ENCODE results near the gene HPCAL1. TPM values are rescaled to one million over a fixed set of nuclear protein-coding genes. Genes with fewer than 3 reads are reported as not detected.

The HPCAL1 gene
- total RNA-seq, 1 experiment from 2014 or later, result 35.1 TPM

DNA sequence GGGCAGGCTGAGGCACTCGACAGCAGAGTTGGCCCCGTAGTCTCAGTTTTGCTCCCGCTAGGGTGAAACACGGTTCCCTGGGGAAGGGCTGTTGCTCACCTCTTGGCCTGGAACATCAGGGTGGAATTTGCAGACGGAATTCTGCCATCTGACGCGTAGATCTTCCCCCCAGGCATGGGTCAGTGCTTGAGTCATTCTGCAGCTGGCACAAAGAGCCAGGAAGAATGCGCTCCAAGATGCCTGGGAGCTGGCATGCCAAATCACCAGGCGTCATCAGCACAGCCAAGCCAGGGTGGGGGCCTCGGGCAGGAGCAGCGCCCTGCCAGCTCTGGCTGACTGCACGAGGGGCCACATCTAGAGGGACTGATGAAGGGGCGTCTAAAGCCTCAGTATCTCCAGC is 102.7 kb downstream of the HPCAL1 start:
- TF ChIP-seq, protein P1, sequence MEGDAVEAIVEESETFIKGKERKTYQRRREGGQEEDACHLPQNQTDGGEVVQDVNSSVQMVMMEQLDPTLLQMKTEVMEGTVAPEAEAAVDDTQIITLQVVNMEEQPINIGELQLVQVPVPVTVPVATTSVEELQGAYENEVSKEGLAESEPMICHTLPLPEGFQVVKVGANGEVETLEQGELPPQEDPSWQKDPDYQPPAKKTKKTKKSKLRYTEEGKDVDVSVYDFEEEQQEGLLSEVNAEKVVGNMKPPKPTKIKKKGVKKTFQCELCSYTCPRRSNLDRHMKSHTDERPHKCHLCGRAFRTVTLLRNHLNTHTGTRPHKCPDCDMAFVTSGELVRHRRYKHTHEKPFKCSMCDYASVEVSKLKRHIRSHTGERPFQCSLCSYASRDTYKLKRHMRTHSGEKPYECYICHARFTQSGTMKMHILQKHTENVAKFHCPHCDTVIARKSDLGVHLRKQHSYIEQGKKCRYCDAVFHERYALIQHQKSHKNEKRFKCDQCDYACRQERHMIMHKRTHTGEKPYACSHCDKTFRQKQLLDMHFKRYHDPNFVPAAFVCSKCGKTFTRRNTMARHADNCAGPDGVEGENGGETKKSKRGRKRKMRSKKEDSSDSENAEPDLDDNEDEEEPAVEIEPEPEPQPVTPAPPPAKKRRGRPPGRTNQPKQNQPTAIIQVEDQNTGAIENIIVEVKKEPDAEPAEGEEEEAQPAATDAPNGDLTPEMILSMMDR (IDR thresholded peaks at IDR 0.05; ENCODE audit: unreplicated experiment), result no peak
- Mint-ChIP-seq H3K4me1 (ENCODE audit: low read depth, unreplicated experiment) (peaks cover 55% of the 10 kb centered on the region), H3K27ac (ENCODE audit: unreplicated experiment) (no peak overlapping the region), H3K36me3 (ENCODE audit: insufficient read depth, unreplicated experiment) (peaks cover 31% of the 10 kb centered on the region), H3K9me3 (ENCODE audit: low read depth, unreplicated experiment) (no peaks in the 10 kb centered on the region), H3K4me3 (ENCODE audit: low read depth, unreplicated experiment) (no peak overlapping the region), H3K27me3 (ENCODE audit: unreplicated experiment) (no peaks in the 10 kb centered on the region)
- CTCF ChIA-PET, result no interaction called here
- intact Hi-C loops (cut with micrococcal nuclease; ENCODE audit: unreplicated experiment), result loop anchor here (5.0 kb wide), 2 partner anchors 103 to 278 kb away; partner anchors contain the start of gene HPCAL1
- BruUV-seq (replicated peaks), result no TSS peak
- DNase-seq, result peak; percentile 55

DNA sequence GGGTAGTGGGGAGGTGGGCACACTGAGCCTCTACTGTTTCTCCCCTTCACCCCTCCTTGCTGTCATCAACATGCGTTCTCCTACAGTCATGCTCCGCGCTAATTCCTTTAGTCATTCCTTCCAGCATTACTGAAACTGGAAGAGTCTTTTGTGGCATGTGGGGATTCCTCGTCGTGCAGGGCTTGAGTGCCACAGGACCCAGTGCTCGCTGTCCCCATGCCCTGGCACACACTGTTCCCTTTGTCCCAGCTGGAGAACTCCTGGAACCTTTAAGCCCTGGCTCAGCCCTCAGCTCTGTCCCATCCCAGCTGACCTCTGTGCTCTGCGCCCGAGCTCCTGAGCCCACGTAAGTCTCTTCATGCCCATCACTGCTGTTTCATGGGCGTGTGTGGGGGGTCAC is 103.3 kb downstream of the HPCAL1 start:
- intact Hi-C loops (cut with micrococcal nuclease; ENCODE audit: unreplicated experiment), result loop anchor here (5.0 kb wide), 2 partner anchors 104 to 279 kb away; partner anchors contain the start of gene HPCAL1
- peaks cover 31% of the 10 kb centered on the region for H3K36me3 Mint-ChIP-seq (ENCODE audit: insufficient read depth, unreplicated experiment)
- no peaks in the 10 kb centered on the region for H3K9me3 Mint-ChIP-seq (ENCODE audit: low read depth, unreplicated experiment)
- CTCF ChIA-PET, result interaction anchor here (4.0 kb wide), 1 partner anchor 101 kb away, joined by 41 read pairs; the partner anchor contains the start of gene HPCAL1
- BruUV-seq (replicated peaks), result no TSS peak
- H3K27ac Mint-ChIP-seq (ENCODE audit: unreplicated experiment), result no peak overlapping the region
- no peak for DNase-seq
- peaks cover 50% of the 10 kb centered on the region for H3K4me1 Mint-ChIP-seq (ENCODE audit: low read depth, unreplicated experiment)
- TF ChIP-seq, protein P1 (IDR thresholded peaks at IDR 0.05; ENCODE audit: unreplicated experiment), result no peak
- H3K27me3 Mint-ChIP-seq (ENCODE audit: unreplicated experiment), result no peaks in the 10 kb centered on the region
- H3K4me3 Mint-ChIP-seq (ENCODE audit: low read depth, unreplicated experiment), result no peak overlapping the region

DNA sequence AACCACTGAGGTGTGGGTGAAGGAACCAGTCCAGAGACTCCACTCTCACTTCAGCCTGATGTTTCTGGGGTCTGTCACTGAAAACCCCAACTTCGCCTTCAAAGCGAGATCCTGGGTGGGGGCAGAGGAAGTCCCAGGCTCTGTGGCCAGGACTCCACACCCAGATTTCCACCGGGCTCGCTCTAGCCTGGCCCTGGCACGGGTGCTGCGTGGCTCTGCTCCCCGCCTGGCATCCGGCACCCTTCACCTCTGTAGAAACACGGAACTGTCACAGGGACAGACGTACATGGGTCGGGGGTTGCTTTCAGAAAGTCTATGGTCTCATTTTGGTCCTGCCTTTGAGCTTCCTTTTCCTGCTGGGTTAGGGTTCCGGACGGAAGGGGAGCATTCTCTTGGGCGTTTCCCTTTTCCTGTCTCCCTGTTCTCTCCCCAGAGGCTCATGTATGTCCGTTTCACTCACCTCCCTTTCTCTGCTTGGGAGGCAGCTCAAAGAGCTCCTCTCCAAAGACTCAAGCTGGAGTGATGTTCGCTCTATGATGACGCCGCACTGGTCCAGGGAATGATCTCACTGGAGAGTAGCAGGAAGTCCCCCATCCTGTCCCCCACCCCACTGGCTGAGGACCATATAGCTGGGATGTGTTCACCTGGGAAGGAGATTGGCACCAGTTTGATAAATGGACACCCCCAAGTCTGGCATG is 103.9 kb downstream of the HPCAL1 start:
- H3K9me3 Mint-ChIP-seq (ENCODE audit: low read depth, unreplicated experiment), result no peaks in the 10 kb centered on the region
- no peak overlapping the region for H3K4me3 Mint-ChIP-seq (ENCODE audit: low read depth, unreplicated experiment)
- TF ChIP-seq, protein P1 (IDR thresholded peaks at IDR 0.05; ENCODE audit: unreplicated experiment), result no peak
- no peaks in the 10 kb centered on the region for H3K27me3 Mint-ChIP-seq (ENCODE audit: unreplicated experiment)
- peaks cover 44% of the 10 kb centered on the region for H3K4me1 Mint-ChIP-seq (ENCODE audit: low read depth, unreplicated experiment)
- DNase-seq, result no peak
- peaks cover 31% of the 10 kb centered on the region for H3K36me3 Mint-ChIP-seq (ENCODE audit: insufficient read depth, unreplicated experiment)
- no TSS peak for BruUV-seq (replicated peaks)
- intact Hi-C loops (cut with micrococcal nuclease; ENCODE audit: unreplicated experiment), result loop anchor here (5.0 kb wide), 2 partner anchors 104 to 279 kb away; partner anchors contain the start of gene HPCAL1
- CTCF ChIA-PET, result interaction anchor here (4.0 kb wide), 1 partner anchor 101 kb away, joined by 41 read pairs; the partner anchor contains the start of gene HPCAL1
- no peak overlapping the region for H3K27ac Mint-ChIP-seq (ENCODE audit: unreplicated experiment)

DNA sequence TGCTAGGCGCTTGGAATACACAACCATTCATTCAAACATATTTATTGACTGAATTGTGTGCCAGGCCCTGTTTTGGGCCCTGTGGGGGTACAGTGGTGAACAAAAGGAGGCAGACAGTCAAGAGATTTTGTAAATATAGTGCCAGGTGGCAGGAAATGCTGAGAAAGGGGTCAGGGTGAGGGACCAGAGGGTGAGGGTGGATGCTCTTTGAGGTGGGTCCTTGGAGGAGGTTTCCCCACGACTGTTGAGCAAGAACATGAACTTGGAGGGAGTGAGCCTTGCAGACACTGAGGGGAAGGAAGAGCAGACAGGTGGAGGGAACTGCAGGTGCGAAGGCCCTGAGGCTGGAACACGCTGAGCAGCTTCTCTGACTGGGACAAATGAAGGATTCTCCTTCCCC is 104.7 kb downstream of the HPCAL1 start:
- no TSS peak for BruUV-seq (replicated peaks)
- TF ChIP-seq, protein P1 (IDR thresholded peaks at IDR 0.05; ENCODE audit: unreplicated experiment), result no peak
- H3K4me1 Mint-ChIP-seq (ENCODE audit: low read depth, unreplicated experiment), result peaks cover 49% of the 10 kb centered on the region
- peak overlapping the region; percentile 91 for H3K27ac Mint-ChIP-seq (ENCODE audit: unreplicated experiment)
- DNase-seq, result no peak
- no peaks in the 10 kb centered on the region for H3K9me3 Mint-ChIP-seq (ENCODE audit: low read depth, unreplicated experiment)
- CTCF ChIA-PET, result interaction anchor here (0.6 to 4.0 kb wide), 13 partner anchors 22 to 283 kb away, joined by 3 to 41 read pairs (median 9); partner anchors contain the start of gene HPCAL1
- peaks cover 35% of the 10 kb centered on the region for H3K36me3 Mint-ChIP-seq (ENCODE audit: insufficient read depth, unreplicated experiment)
- H3K4me3 Mint-ChIP-seq (ENCODE audit: low read depth, unreplicated experiment), result peak overlapping the region; percentile 61
- H3K27me3 Mint-ChIP-seq (ENCODE audit: unreplicated experiment), result no peaks in the 10 kb centered on the region
- intact Hi-C loops (cut with micrococcal nuclease; ENCODE audit: unreplicated experiment), result loop anchor here (5.0 kb wide), 2 partner anchors 105 to 280 kb away; partner anchors contain the start of gene HPCAL1
